SK-N-MC (cell line): ENCODE data around the gene THEM4.

Experiments
- DNase-seq: peaks from one replicate; pipeline ENCODE4 v3.0.0-alpha.2; 2011; ENCODE audit warnings: low read depth, low spot score
- H3K27ac ChIP-seq: fragments of 200-600 bp; sonication (generic); 2 replicates; pipeline ENCODE4 v1.5.1; 2016; ENCODE audit warnings: mixed run types
- H3K36me3 ChIP-seq: fragments of 200-600 bp; sonication (generic); 2 replicates; pipeline ENCODE4 v1.6.1; 2017; ENCODE audit warnings: antibody characterized with exemption, low read length, mixed read lengths; ENCODE audit not compliant: insufficient read depth
- H3K4me3 ChIP-seq: fragments of 200-600 bp; sonication (generic); 2 replicates; pipeline ENCODE4 v1.5.1; 2016
- H3K9ac ChIP-seq: fragments of 200-600 bp; sonication (generic); 2 replicates; pipeline ENCODE4 v1.8.0; 2017; ENCODE audit warnings: mixed run types, mixed read lengths; ENCODE audit not compliant: insufficient read length
- H3K9me3 ChIP-seq: fragments of 200-600 bp; sonication (generic); 2 replicates; pipeline ENCODE4 v1.6.1; 2017; ENCODE audit warnings: low read depth, mild to moderate bottlenecking, antibody characterized with exemption, low read length, moderate library complexity, mixed read lengths
- EZH2 ChIP-seq: fragments of 200-600 bp; sonication (generic); IDR thresholded peaks from one replicate; pipeline ENCODE4 v1.6.1; 2017; ENCODE audit warnings: antibody characterized with exemption
- FOXP2 ChIP-seq: optimal IDR thresholded peaks from 2 replicates; pipeline ENCODE3; 2011; ENCODE audit warnings: mild to moderate bottlenecking, moderate library complexity; ENCODE audit not compliant: insufficient read depth; ENCODE audit errors: extremely low read length, control extremely low read depth
- POLR2AphosphoS5 ChIP-seq: IDR thresholded peaks from 2 replicates; pipeline ENCODE4 v1.6.1; 2012; ENCODE audit warnings: mild to moderate bottlenecking, low read depth, low read length, borderline replicate concordance

The THEM4 gene

DNA sequence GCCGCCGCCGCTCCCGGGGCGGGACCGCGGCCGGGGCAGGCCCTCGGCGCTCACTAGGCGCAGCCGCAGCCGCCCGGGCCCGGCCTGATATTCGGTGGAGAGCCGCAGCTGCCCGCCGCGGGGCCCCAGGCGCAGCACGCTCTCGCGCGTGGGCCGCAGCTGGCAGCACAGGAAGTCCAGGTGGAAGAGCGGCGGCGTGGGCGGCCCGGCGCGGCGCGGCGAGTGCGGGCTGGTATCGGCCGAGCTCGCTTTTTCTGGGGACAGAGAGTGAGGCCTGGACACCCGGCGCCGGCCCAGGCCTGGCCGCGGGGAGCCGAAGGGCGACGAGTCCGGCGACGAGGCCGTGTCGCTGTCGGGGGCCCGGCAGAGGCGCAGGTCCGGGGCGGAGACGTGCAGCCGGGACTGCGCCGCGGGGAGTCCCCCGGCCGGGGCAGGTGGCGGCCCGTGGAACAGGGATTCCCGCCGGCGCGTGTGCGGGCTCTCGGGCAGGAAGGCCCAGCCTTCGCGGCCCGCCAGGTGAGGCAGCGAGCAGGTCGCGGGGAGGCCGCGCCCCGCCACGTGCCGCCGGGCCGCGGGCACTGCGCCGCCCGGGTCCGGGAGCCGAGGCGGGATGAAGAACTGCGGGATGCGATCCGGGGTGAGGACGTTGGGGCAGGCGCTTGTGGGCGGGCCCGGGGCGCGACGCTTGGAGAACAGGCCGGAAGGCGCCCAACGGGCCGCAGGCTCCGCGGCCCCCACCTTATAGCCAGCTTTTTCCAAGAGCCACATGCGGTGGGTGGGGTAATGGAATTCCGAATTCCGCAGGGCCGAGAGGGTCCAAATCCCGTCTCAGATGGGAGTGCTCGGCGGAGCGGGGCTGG, 70.9 kb downstream of the THEM4 start:
- DNase-seq, result no peak
- Histone ChIP-seq H3K4me3 (0 out of 2 replicates have a peak overlapping the region, but pooled peaks have one; percentile 38), H3K27ac (no peak overlapping the region), H3K9me3 (no peaks in the 10 kb centered on the region), H3K36me3 (no peaks in the 10 kb centered on the region), H3K9ac (no peak overlapping the region)
- TF ChIP-seq EZH2, result peak; percentile 57
- TF ChIP-seq POLR2AphosphoS5, result no peak
- no peak for TF ChIP-seq FOXP2

DNA sequence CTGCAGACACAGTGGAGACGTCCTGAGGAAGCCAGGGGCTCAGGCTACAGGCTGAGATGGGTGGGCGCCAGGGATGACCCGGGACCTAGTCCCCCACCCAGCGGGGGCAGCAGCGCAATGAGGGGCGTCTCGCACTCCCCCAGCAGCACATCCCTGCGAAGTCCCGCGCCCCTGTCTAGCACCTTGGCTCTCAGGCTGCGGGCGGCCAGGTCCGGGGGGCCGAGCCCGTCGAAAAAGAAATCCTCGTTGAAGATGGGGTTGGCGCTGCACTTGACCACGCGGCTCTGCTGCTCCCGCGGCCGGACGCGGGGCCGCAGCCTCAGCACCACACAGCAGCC, 71.5 kb downstream of the THEM4 start:
- H3K9ac ChIP-seq, result no peak overlapping the region
- no peaks in the 10 kb centered on the region for H3K9me3 ChIP-seq
- no peaks in the 10 kb centered on the region for H3K36me3 ChIP-seq
- DNase-seq, result no peak
- H3K4me3 ChIP-seq, result no peak overlapping the region
- TF ChIP-seq FOXP2 (no peak), EZH2 (no peak), POLR2AphosphoS5 (no peak)
- no peak overlapping the region for H3K27ac ChIP-seq

DNA sequence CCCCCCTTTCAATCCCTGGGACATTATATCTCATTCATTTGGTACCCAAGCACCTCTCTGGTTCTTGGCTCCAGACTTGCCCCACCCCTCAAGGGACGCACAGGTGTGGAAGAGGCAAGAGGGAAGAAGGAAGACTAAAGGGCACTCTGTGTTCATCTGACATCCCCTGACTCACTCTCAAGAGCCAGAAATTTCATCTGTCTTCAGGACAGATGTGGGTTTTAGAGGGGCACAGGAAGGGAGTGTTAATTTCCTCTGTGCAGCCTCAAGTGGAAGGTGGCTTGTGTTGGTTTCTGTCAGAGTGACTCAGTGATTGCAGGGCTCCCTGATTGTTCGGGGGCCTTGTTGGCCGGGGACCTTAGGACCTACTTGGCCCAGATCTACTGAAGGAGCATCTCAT, 72.1 kb downstream of the THEM4 start:
- no peak overlapping the region for H3K27ac ChIP-seq
- no peak for TF ChIP-seq FOXP2
- no peak for DNase-seq
- no peaks in the 10 kb centered on the region for H3K9me3 ChIP-seq
- H3K9ac ChIP-seq, result no peak overlapping the region
- H3K36me3 ChIP-seq, result no peaks in the 10 kb centered on the region
- no peak overlapping the region for H3K4me3 ChIP-seq

DNA sequence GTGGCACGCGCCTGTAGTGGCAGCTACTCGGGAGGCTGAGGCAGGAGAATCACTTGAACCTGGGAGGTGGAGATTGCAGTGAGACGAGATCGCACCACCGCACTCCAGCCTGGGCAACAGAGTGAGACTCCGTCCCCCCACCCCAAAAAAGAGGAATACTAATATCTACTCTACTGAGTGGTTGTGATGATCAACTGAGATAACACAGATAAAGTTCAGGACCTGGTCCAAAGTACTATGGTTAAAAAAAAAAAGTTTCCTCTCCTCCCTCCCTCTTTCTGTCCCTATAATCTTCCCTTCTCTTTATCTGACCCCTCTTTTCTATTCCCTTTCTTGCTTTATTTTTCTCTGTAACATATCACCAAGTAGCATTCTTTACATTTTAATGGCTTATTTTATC, 73.7 kb downstream of the THEM4 start:
- TF ChIP-seq POLR2AphosphoS5 (no peak), EZH2 (no peak), FOXP2 (no peak)
- no peaks in the 10 kb centered on the region for H3K36me3 ChIP-seq
- no peak overlapping the region for H3K27ac ChIP-seq
- H3K4me3 ChIP-seq, result no peak overlapping the region
- no peaks in the 10 kb centered on the region for H3K9me3 ChIP-seq
- H3K9ac ChIP-seq, result no peak overlapping the region
- DNase-seq, result no peak

DNA sequence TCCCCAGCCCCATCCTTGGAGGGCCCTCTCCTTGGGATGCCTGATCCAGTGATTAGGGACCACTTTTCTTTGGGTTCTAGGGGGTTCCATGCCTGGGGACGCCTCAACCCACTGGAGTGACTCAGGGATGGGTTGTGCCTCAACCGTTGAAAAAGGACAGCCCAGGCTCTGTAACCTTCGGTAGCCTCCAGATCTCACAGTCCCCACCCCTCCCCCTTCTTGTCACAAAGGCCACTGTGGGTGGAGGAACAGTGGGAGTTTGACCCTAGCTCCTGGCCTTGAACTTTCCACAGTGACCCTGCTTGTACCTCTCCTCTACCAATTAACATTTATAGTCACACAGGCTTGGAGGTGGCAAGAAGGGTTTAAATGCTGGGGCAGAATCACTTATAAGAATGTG, 75.1 kb downstream of the THEM4 start:
- TF ChIP-seq POLR2AphosphoS5 (no peak), EZH2 (no peak), FOXP2 (no peak)
- Histone ChIP-seq H3K27ac (no peak overlapping the region), H3K4me3 (no peak overlapping the region), H3K9ac (no peak overlapping the region), H3K36me3 (no peaks in the 10 kb centered on the region), H3K9me3 (no peaks in the 10 kb centered on the region)
- no peak for DNase-seq

DNA sequence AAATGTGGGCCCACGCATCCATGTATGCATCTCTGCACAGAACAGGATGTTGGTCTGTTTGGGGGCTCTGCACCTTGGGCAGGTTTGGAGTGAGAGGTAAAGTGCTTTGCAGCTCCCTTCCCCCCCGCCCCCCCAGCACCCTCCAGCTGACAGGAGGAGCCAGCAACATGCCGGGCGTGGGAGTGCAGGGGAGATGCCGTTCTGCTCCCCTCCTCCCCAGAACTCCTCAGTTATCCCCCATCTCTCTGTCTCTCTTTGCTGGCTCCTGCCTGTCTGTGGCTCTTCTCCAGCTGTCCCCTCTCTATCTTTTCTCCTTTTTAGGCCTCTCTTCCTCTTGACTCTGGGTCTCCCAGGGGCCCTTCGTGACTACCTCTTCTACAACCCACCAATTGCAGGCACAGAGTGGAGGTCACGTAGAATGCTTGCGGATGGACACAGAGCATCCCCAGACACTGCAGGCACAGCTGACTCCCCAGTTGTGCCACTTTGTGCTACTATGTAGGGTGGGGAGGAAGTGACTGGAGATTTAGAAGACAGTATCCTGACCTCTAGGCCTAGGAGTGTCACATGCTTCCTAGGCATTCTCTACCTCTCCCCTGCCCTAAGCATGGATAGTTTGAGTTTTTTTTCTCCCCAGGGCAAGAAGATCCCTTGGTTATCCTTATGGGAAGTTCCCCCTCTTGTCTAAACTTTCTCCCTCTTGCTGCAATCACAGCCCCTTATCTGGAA, 76.0 kb downstream of the THEM4 start:
- H3K27ac ChIP-seq, result no peak overlapping the region
- no peak for DNase-seq
- no peaks in the 10 kb centered on the region for H3K36me3 ChIP-seq
- TF ChIP-seq POLR2AphosphoS5 (no peak), EZH2 (no peak), FOXP2 (no peak)
- H3K4me3 ChIP-seq, result no peak overlapping the region
- no peaks in the 10 kb centered on the region for H3K9me3 ChIP-seq
- H3K9ac ChIP-seq, result no peak overlapping the region

DNA sequence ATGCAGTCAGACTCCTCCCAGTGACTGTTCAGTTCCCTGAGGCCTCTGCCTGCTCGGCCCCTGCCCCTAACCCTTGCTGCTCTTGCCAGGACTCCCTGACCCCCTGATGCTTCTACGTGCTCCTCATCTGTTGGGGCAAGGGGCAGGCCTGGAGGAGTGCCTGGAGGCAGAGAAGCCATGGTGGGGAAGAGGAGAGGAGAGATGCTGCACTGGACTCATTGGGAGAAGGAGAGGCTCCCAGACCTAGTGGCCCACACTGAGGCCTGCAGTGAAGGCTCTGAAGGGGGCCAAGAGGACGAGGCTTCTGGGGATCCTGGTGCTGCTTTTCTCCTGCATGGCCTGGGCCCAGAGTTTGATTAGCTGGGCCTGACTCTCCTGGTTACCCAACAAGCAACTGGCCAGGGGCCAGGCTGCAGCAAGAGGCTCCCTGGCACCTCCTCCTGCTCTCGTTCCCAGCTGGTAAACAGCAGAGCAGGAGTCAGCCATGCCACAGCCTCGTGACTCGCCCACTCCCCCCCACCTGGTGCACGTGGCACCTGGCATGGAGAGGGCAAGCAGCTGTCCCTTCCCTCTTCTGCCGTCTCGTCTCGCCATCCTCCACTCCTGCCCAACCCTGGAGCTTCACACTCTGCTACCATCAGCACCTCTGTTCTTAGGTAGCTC, 76.9 kb downstream of the THEM4 start:
- Histone ChIP-seq H3K4me3 (no peak overlapping the region), H3K27ac (no peak overlapping the region), H3K9ac (no peak overlapping the region), H3K9me3 (no peaks in the 10 kb centered on the region), H3K36me3 (no peaks in the 10 kb centered on the region)
- no peak for TF ChIP-seq POLR2AphosphoS5
- no peak for TF ChIP-seq EZH2
- TF ChIP-seq FOXP2, result no peak
- no peak for DNase-seq

DNA sequence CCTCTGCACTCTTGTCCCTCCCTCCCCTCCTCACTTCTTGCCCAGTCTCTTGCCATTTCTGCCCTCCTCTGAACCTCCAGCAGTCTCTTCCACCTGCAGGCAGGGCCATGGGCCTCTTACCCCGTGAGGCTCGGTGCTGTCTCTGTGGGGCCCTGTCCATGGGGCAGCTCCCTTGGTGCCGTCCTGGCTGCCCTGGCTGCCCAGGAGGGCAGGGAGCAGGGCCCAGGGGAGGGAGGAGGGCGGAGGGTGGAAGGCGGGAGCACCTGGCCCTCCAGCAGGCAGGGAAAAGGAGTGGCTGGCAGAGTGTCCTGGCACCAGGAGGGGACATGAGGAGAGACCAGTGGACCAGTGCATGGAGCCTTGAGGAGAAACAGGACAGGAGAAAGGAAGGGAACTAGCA, 77.7 kb downstream of the THEM4 start, which contains the start of gene RORC:
Gene RORC, minus strand, starts transcription at position 198 of the 400 bp plus-strand sequence. Its CDS starts 38 bp downstream, at position 160.
- Histone ChIP-seq H3K9me3 (no peaks in the 10 kb centered on the region), H3K36me3 (no peaks in the 10 kb centered on the region), H3K4me3 (no peak within 1 kb of the TSS), H3K9ac (no peak within 1 kb of the TSS), H3K27ac (no peak within 1 kb of the TSS)
- TF ChIP-seq POLR2AphosphoS5, result no peak
- TF ChIP-seq EZH2, result no peak
- TF ChIP-seq FOXP2, result no peak
- DNase-seq, result no peak
